K562 (cell line): ENCODE results near the gene ACYP2. TPM values are rescaled to one million over a fixed set of nuclear protein-coding genes. Genes with fewer than 3 reads are reported as not detected.

Source experiments
- ATAC-seq: fragments of 200-7000 bp; cut with Tn5 transposase; 3 replicates; pipeline ENCODE4 v1.9.1; 2020; ENCODE audit warnings: moderate library complexity
- BruUV-seq: library from RNA; stranded (reverse); fragments of 400-500 nt; replicated peaks from 2 replicates; lab custom pipeline; 2021; lab: Mats Ljungman, UMichigan
- CTCF ChIA-PET: fragments of 300-600 bp; formaldehyde crosslinking; extraction: SDS; loops from one replicate; lab custom pipeline; 2021; ENCODE audit warnings: low intra/inter-chr PET ratio; lab: Yijun Ruan, JAX
- POLR2A ChIA-PET: fragments of 300-600, 350-650 bp; sonication (Branson Sonifier 250); formaldehyde crosslinking; extraction: SDS; loops from one replicate; lab custom pipeline; 2021; ENCODE audit warnings: antibody characterized with exemption, inconsistent platforms; lab: Yijun Ruan, JAX
- DNase-seq, 4 experiments: peaks; one replicate each; pipeline versions ENCODE4 v3.0.0 to v3.0.0-alpha.2; 2011 to 2018; ENCODE audit warnings: low spot score in 3 of 4, mixed read lengths in 3 of 4; ENCODE audit errors: extremely low read depth in 1 of 4
- FAIRE-seq: peaks from 2 replicates; lab custom pipeline; 2011; peaks lifted over from hg19 to GRCh38; lab: Jason Lieb, UNC
- H2AFZ ChIP-seq: 2 replicates; pipeline ENCODE4 v1.6.0; 2011; ENCODE audit warnings: low read depth, low read length, control low read depth, inconsistent platforms
- H3K27ac ChIP-seq: fragments of 200-600 bp; 3 replicates; pipeline ENCODE4 v1.8.0; 2011; ENCODE audit warnings: low read depth, mild to moderate bottlenecking, control low read depth, inconsistent platforms, low read length, moderate library complexity, mixed read lengths; ENCODE audit errors: extremely low read depth
- H3K27me3 ChIP-seq, 2 experiments: fragments of 300-600 bp in 1 of 2; 2 replicates in 1 of 2; 3 replicates in 1 of 2; pipeline versions ENCODE4 v1.6.0 to v1.8.0; 2011; ENCODE audit warnings: inconsistent platforms in 2 of 2, low read length in 2 of 2, mild to moderate bottlenecking in 1 of 2, mixed read lengths in 1 of 2, moderate library complexity in 1 of 2; ENCODE audit not compliant: control insufficient read depth in 2 of 2, insufficient read depth in 2 of 2
- H3K36me3 ChIP-seq: fragments of 300-600 bp; 3 replicates; pipeline ENCODE4 v1.8.0; 2011; ENCODE audit warnings: mild to moderate bottlenecking, low read length, inconsistent platforms; ENCODE audit not compliant: control insufficient read depth, insufficient read depth
- H3K4me1 ChIP-seq, 2 experiments: fragments of 200-600 bp in 1 of 2; replicated peaks in 1 of 2; 2 replicates in 1 of 2; 3 replicates in 1 of 2; pipeline versions ENCODE4 v1.5.1 to v1.8.0; 2011; ENCODE audit warnings: inconsistent platforms in 2 of 2, low read length in 2 of 2, mild to moderate bottlenecking in 1 of 2, mixed read lengths in 1 of 2, moderate library complexity in 1 of 2; ENCODE audit not compliant: control insufficient read depth in 2 of 2, insufficient read depth in 2 of 2
- H3K4me2 ChIP-seq: 2 replicates; pipeline ENCODE4 v1.6.1; 2011; ENCODE audit warnings: low read length, control low read depth, inconsistent platforms, mixed read lengths; ENCODE audit not compliant: insufficient read depth
- H3K4me3 ChIP-seq: fragments of 200-600 bp; sonication (generic), shearing (Covaris generic); 2 replicates; pipeline ENCODE4 v1.5.1; 2016; ENCODE audit warnings: control low read depth, inconsistent platforms
- H3K79me2 ChIP-seq: fragments of 200-600 bp; 3 replicates; pipeline ENCODE4 v1.8.0; 2011; ENCODE audit warnings: low read length, inconsistent platforms; ENCODE audit not compliant: control insufficient read depth, insufficient read depth
- H3K9ac ChIP-seq, 2 experiments: 2 replicates each; pipeline versions ENCODE4 v1.6.0 to v1.6.1; 2011; ENCODE audit warnings: low read depth in 2 of 2, low read length in 2 of 2, control low read depth in 1 of 2, inconsistent platforms in 1 of 2, mild to moderate bottlenecking in 1 of 2, mixed read lengths in 1 of 2; ENCODE audit not compliant: insufficient read depth in 1 of 2
- H3K9me1 ChIP-seq: one replicate; pipeline ENCODE4 v1.6.0; 2011; ENCODE audit warnings: inconsistent platforms, mild to moderate bottlenecking, low read length, moderate library complexity; ENCODE audit not compliant: control insufficient read depth, insufficient read depth
- H3K9me3 ChIP-seq: replicated peaks from 2 replicates; pipeline ENCODE4 v1.5.1; 2011; ENCODE audit warnings: low read depth, low read length, inconsistent platforms; ENCODE audit not compliant: control insufficient read depth, insufficient read depth
- H4K20me1 ChIP-seq: replicated peaks from 2 replicates; pipeline ENCODE4 v1.6.1; 2011; ENCODE audit warnings: low read length, inconsistent platforms, mixed read lengths; ENCODE audit not compliant: control insufficient read depth, insufficient read depth
- ATF2 ChIP-seq: sonication (generic); formaldehyde crosslinking; IDR thresholded peaks from 2 replicates; pipeline ENCODE4 v1.8.1; 2022; ENCODE audit warnings: missing genetic modification reagents
- DNMT1 ChIP-seq: fragments of 450-650 bp; IDR thresholded peaks from 2 replicates; pipeline ENCODE4 v1.6.1; 2016; ENCODE audit warnings: antibody characterized with exemption, mild to moderate bottlenecking
- FOS ChIP-seq: IDR thresholded peaks from 3 replicates; pipeline ENCODE4 v1.6.1; 2011; ENCODE audit not compliant: insufficient read length; ENCODE audit errors: extremely low read depth
- NR3C1 ChIP-seq: sonication (generic); formaldehyde crosslinking; IDR thresholded peaks from 2 replicates; pipeline ENCODE4 v1.8.1; 2022; ENCODE audit warnings: missing genetic modification reagents
- SP1 ChIP-seq: sonication (generic); formaldehyde crosslinking; IDR thresholded peaks from 2 replicates; pipeline ENCODE4 v1.8.1; 2022; ENCODE audit warnings: mild to moderate bottlenecking, missing genetic modification reagents
- ZHX1 ChIP-seq: fragments of 150-350 bp; conservative IDR thresholded peaks from 2 replicates; pipeline ENCODE4 v1.6.1; 2014; ENCODE audit warnings: low read length
- ZNF41 ChIP-seq: fragments of 250-450 bp; sonication (Bioruptor Pico); conservative IDR thresholded peaks from 2 replicates; pipeline ENCODE4 v1.4.0; 2020; ENCODE audit warnings: mild to moderate bottlenecking
- WGBS: fragments of 100-300 bp; shearing (Covaris generic); methylation state at CpG from one replicate; pipeline ENCODE4 v1.1.6; 2016; ENCODE audit warnings: low coverage, mixed read lengths; ENCODE audit not compliant: insufficient coverage; ENCODE audit errors: missing lambda C conversion rate; 5-methylcytosine and 5-hydroxymethylcytosine counted together
- in situ Hi-C: fragments of 300-500 bp; cut with MboI; formaldehyde crosslinking; loops from 4 replicates; pipeline ENCODE4 v1.15.0; 2018; ENCODE audit warnings: inconsistent platforms, mixed read lengths
- intact Hi-C: fragments of 100-400 bp; cut with micrococcal nuclease; formaldehyde crosslinking; loops from 2 replicates; pipeline ENCODE4 v1.14.2; 2022
- polyA plus RNA-seq, 8 experiments: library from polyadenylated mRNA; depleted of rRNA in 4 of 8; stranded (reverse) in 5 of 8; unstranded in 3 of 8; fragments of >200 nt; fragmentation: Nextera tagmentation in 2 of 8; fragmentation: Illumina TruSeq in 1 of 8; extraction: Ambion mirVana in 2 of 8; extraction: Trizol in 1 of 8; gene quantifications; 2 replicates each; pipeline versions ENCODE4 v1.2.1 to v1.2.3, GENCODE V29; 2011 to 2014; ENCODE audit warnings: inconsistent platforms in 1 of 8, missing spikeins in 1 of 8
- total RNA-seq, 7 experiments: library from RNA; depleted of rRNA in 6 of 7; stranded (reverse); fragments of >200 nt in 6 of 7; fragmentation: Illumina TruSeq in 2 of 7; extraction: Trizol in 2 of 7; gene quantifications; 2 replicates each; pipeline versions ENCODE4 v1.2.1 to v1.2.3, GENCODE V29; 2011 to 2021; ENCODE audit warnings: low replicate concordance in 1 of 7

ACYP2 gene
- total and polyA plus RNA-seq, 9 of the 15 experiments (the other 6 are each of a cell fraction or from before 2014, with no cell fraction given), result 1.0 to 4.1 (median 2.0) TPM

GRCh38 chr2:54336136-54336976 lies 220.9 kb downstream of the ACYP2 start:
- no peak overlapping the region for H3K4me3 ChIP-seq
- no peak overlapping the region for H3K27ac ChIP-seq
- FAIRE-seq (no peak), ATAC-seq (no peak), DNase-seq (no peak)
- H3K4me2 ChIP-seq, result no peak overlapping the region
- H3K9me1 ChIP-seq, result no peaks in the 10 kb centered on the region
- TF ChIP-seq ZHX1, result no peak
- TF ChIP-seq ATF2 (CRISPR knock-in tag), result no peak
- TF ChIP-seq ZNF41, result no peak
- TF ChIP-seq FOS, result no peak
- no peak for TF ChIP-seq NR3C1 (CRISPR knock-in tag)
- TF ChIP-seq DNMT1, result no peak
- no peak for TF ChIP-seq SP1
- H3K79me2 ChIP-seq, result no peaks in the 10 kb centered on the region
- no TSS peak for BruUV-seq
- WGBS, result 0% methylated on average over 1 of the region's 1 CpG
- no peaks in the 10 kb centered on the region for H4K20me1 ChIP-seq
- H3K4me1 ChIP-seq, result no peaks in the 10 kb centered on the region
- intact Hi-C loops (no loop called here), in situ Hi-C loops (no loop called here)
- ChIA-PET POLR2A (no interaction called here), CTCF (no interaction called here)
- H3K36me3 ChIP-seq, result no peaks in the 10 kb centered on the region
- H3K27me3 ChIP-seq, result no peaks in the 10 kb centered on the region
- H2AFZ ChIP-seq, result no peak overlapping the region
- H3K9me3 ChIP-seq, result no peaks in the 10 kb centered on the region
- H3K9ac ChIP-seq, result no peak overlapping the region
